HG03432 (cell line): Measurements from ENCODE around the gene PTDSS2.
"Not testable (repeated sequence)": the region's sequence is repeated elsewhere in the genome, so short reads cannot be mapped to it uniquely, and the experiment has no call there.

Experiments
- ATAC-seq: cut with Tn5 transposase; IDR thresholded peaks from one replicate; pipeline ENCODE4 v1.9.1; 2021; ENCODE audit warnings: mild to moderate bottlenecking, moderate library complexity; ENCODE audit not compliant: unreplicated experiment

Gene PTDSS2

GRCh38 chr11:503179-503981, 53.3 kb downstream of the PTDSS2 start:
- no peak for ATAC-seq

GRCh38 chr11:504053-504993, 54.2 kb downstream of the PTDSS2 start:
- ATAC-seq: no peak

- ATAC-seq: no peak
Observed at GRCh38 chr11:504994-505344, 54.9 kb downstream of the PTDSS2 start.

GRCh38 chr11:506238-506994, 56.3 kb downstream of the PTDSS2 start:
- ATAC-seq: peak; percentile 70

- peak; percentile 52 for ATAC-seq
Observed at GRCh38 chr11:506995-507726, 57.1 kb downstream of the PTDSS2 start, which contains the start of gene RNH1. Gene RNH1, minus strand, starts transcription at chr11:507242. Its CDS starts 5,080 bp downstream, at chr11:502162.

- no peak for ATAC-seq
Observed at GRCh38 chr11:507727-508515, 57.8 kb downstream of the PTDSS2 start.

- ATAC-seq: no peak
Observed at GRCh38 chr11:508956-509355, 58.9 kb downstream of the PTDSS2 start.

GRCh38 chr11:512761-513595, 62.9 kb downstream of the PTDSS2 start:
- ATAC-seq: no peak

GRCh38 chr11:514606-515005, 64.5 kb downstream of the PTDSS2 start:
- no peak for ATAC-seq

- no peak for ATAC-seq
Observed at GRCh38 chr11:515131-515530, 65.1 kb downstream of the PTDSS2 start.

- no peak for ATAC-seq
Observed at GRCh38 chr11:516400-516799, 66.3 kb downstream of the PTDSS2 start.

- not testable (repeated sequence) for ATAC-seq
Observed at GRCh38 chr11:516918-517685, 67.0 kb downstream of the PTDSS2 start.

- peak; percentile 87 for ATAC-seq
Observed at GRCh38 chr11:518463-519202, 68.6 kb downstream of the PTDSS2 start.

GRCh38 chr11:520428-521176, 70.5 kb downstream of the PTDSS2 start:
- ATAC-seq: no peak

- ATAC-seq: no peak
Observed at GRCh38 chr11:521177-521688, 71.2 kb downstream of the PTDSS2 start.

GRCh38 chr11:526192-526591, 76.1 kb downstream of the PTDSS2 start:
- ATAC-seq: no peak
